ENCODE measurements around the gene P2RY2.

P2RY2 gene

GRCh38 chr11:73218106-73218829 lies at the start of gene P2RY2:
Gene P2RY2 (plus strand): TSS chr11:73218281. CDS start chr11:73234160, 15,879 bp downstream.
- in situ Hi-C loops (cut with MboI; ENCODE audit: low sequenced_read_pairs): no loop called here

- in situ Hi-C loops (cut with MboI; ENCODE audit: low sequenced_read_pairs): no loop called here
These were observed 49.0 kb upstream of the P2RY2 start for GRCh38 chr11:73168925-73169579.

GRCh38 chr11:73170140-73170539 lies 47.9 kb upstream of the P2RY2 start:
- in situ Hi-C loops (cut with MboI; ENCODE audit: low sequenced_read_pairs): no loop called here

- in situ Hi-C loops (cut with MboI; ENCODE audit: low sequenced_read_pairs): no loop called here
These were observed 46.5 kb upstream of the P2RY2 start for GRCh38 chr11:73171436-73172161.

- in situ Hi-C loops (cut with MboI; ENCODE audit: low sequenced_read_pairs): no loop called here
These were observed 45.0 kb upstream of the P2RY2 start for GRCh38 chr11:73172992-73173656.

- in situ Hi-C loops (cut with MboI; ENCODE audit: low sequenced_read_pairs): no loop called here
These were observed 44.2 kb upstream of the P2RY2 start for GRCh38 chr11:73173755-73174494.

- in situ Hi-C loops (cut with MboI; ENCODE audit: low sequenced_read_pairs): no loop called here
These were observed 43.6 kb upstream of the P2RY2 start for GRCh38 chr11:73174495-73174791.

- in situ Hi-C loops (cut with MboI; ENCODE audit: low sequenced_read_pairs): no loop called here
These were observed 42.4 kb upstream of the P2RY2 start for GRCh38 chr11:73175551-73176144.

GRCh38 chr11:73176145-73176873 lies 41.8 kb upstream of the P2RY2 start:
- in situ Hi-C loops (cut with MboI; ENCODE audit: low sequenced_read_pairs): no loop called here

- in situ Hi-C loops (cut with MboI; ENCODE audit: low sequenced_read_pairs): no loop called here
These were observed 41.3 kb upstream of the P2RY2 start for GRCh38 chr11:73176874-73177155.

GRCh38 chr11:73177380-73177777 lies 40.7 kb upstream of the P2RY2 start:
- in situ Hi-C loops (cut with MboI; ENCODE audit: low sequenced_read_pairs): no loop called here

- in situ Hi-C loops (cut with MboI; ENCODE audit: low sequenced_read_pairs): no loop called here
These were observed 40.1 kb upstream of the P2RY2 start for GRCh38 chr11:73177778-73178539.

- in situ Hi-C loops (cut with MboI; ENCODE audit: low sequenced_read_pairs): no loop called here
These were observed 39.4 kb upstream of the P2RY2 start for GRCh38 chr11:73178681-73179080.

GRCh38 chr11:73182824-73183321 lies 35.2 kb upstream of the P2RY2 start:
- in situ Hi-C loops (cut with MboI; ENCODE audit: low sequenced_read_pairs): no loop called here

GRCh38 chr11:73184953-73185671 lies 33.0 kb upstream of the P2RY2 start:
- in situ Hi-C loops (cut with MboI; ENCODE audit: low sequenced_read_pairs): loop anchor here (5.0 kb wide), 1 partner anchor 57 kb away; no protein-coding TSS in a partner anchor

- in situ Hi-C loops (cut with MboI; ENCODE audit: low sequenced_read_pairs): loop anchor here (5.0 kb wide), 1 partner anchor 57 kb away; no protein-coding TSS in a partner anchor
These were observed 32.3 kb upstream of the P2RY2 start for GRCh38 chr11:73185680-73186293.

- in situ Hi-C loops (cut with MboI; ENCODE audit: low sequenced_read_pairs): loop anchor here (5.0 kb wide), 1 partner anchor 56 kb away; no protein-coding TSS in a partner anchor
These were observed 31.7 kb upstream of the P2RY2 start for GRCh38 chr11:73186294-73186850.

All from HL-60/S4 treated with phorbol 12-myristate 13-acetate at 8.2 ng/mL for 4 days and 3 days (cell line).